ENCODE measurements around the gene ZNF525.

DNA sequence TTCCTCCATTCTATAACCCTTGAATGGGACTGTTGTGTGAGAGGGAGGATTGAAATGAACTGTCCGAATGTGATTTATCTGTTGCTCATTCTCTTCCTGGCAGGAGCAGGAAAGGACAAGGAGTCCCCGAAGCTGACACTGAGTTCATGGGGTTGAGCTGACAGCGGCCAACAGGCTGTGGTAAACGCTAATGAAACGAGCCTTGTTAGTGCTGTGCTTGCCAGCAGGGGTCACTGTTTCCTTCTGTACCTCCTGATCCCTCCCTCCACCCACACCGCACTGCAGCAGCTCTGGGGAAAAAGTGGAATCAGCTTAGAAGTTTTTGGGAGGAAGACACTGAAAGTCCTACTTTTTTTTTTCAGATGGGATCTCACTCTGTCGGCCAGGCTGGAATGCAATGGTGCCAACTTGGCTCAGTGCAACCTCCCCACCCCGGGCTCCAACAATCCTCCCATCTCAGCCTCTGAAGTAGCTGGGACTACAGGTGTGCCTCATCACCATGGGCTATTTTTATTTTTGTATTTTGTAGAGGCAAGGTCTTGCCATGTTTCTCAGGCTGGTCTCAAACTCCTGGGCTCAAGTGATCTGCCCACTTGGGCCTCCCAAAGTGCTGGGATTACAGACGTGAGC is 59.6 kb downstream of the ZNF525 start:
- TF ChIP-seq CTCF (IDR thresholded peaks at IDR 0.05; ENCODE audit: low read depth, low read length, poor library complexity, severe bottlenecking) (peak; percentile 71), EZH2phosphoT487 (IDR thresholded peaks at IDR 0.05; ENCODE audit: borderline replicate concordance, low read length) (no peak)

Data from DOHH2 (cell line).